Measurements from ENCODE around the gene SNX2. TPM values are rescaled to one million over a fixed set of nuclear protein-coding genes. Genes with fewer than 3 reads are reported as not detected.

Gene SNX2
- total RNA-seq, 4 donors from 2014 or later = 82.3 to 102 (median 93.1) TPM

DNA sequence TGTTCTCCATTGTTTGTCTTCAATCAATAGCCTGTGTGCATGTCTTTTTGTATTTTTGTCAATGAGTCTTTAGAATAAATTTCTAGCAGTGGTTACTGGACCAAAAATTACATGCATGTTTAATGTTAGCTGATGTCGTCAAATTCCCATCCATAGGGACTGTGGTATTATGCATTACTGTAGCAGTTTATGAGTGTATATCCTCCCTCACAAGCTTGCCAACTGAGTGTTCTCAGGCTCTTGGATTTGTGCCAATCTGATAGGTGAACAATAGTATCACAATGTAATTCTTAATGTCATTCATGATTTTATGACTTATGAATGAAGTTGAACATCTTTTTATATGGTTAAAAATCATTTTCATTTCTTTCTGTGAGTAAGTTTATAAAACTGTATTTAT is 83.6 kb downstream of the SNX2 start:
- Histone ChIP-seq H3K27ac (no peak overlapping the region), H3K4me3 (no peak overlapping the region), H3K36me3 (peaks cover 0 to 9% of the 10 kb centered on the region in 2 donors), H3K27me3 (no peaks in the 10 kb centered on the region), H3K4me1 (no peaks in the 10 kb centered on the region), H3K9me3 (no peaks in the 10 kb centered on the region)
- 70 to 73% methylated on average over 1 of the region's 1 CpG for WGBS, 2 donors (ENCODE audit: low coverage in 1 of 2)
- TF ChIP-seq, protein P1, sequence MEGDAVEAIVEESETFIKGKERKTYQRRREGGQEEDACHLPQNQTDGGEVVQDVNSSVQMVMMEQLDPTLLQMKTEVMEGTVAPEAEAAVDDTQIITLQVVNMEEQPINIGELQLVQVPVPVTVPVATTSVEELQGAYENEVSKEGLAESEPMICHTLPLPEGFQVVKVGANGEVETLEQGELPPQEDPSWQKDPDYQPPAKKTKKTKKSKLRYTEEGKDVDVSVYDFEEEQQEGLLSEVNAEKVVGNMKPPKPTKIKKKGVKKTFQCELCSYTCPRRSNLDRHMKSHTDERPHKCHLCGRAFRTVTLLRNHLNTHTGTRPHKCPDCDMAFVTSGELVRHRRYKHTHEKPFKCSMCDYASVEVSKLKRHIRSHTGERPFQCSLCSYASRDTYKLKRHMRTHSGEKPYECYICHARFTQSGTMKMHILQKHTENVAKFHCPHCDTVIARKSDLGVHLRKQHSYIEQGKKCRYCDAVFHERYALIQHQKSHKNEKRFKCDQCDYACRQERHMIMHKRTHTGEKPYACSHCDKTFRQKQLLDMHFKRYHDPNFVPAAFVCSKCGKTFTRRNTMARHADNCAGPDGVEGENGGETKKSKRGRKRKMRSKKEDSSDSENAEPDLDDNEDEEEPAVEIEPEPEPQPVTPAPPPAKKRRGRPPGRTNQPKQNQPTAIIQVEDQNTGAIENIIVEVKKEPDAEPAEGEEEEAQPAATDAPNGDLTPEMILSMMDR (IDR thresholded peaks at IDR 0.05) = no peak
- TF ChIP-seq POLR2A (IDR thresholded peaks at IDR 0.05) (no peak), EP300 (IDR thresholded peaks at IDR 0.05) (no peak), POLR2AphosphoS5 (IDR thresholded peaks at IDR 0.05) (no peak)
- no peak for ATAC-seq

DNA sequence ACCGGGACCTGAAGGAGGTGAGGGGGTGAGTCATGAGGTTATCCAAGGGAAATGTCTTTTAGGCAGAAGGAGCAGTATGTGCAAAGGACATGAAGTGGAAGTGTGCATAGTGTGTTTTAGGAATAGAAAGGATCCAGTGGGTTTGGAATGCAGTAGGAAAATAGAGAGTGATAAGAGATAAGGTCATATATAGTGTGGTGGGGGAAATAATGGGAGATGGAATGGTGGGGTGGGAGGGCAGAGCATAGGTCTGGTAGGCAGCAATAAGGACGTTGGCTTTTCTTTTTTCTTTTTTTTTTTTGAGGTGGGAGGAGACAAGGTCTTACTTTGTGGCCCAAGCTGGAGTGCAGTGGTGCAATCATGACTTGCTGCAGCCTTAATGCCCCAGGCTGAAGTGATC is 88.4 kb downstream of the SNX2 start:
- H3K9me3 ChIP-seq = no peaks in the 10 kb centered on the region
- no peak for ATAC-seq
- H3K27ac ChIP-seq = no peak overlapping the region
- H3K4me1 ChIP-seq = no peaks in the 10 kb centered on the region
- WGBS, 2 donors (ENCODE audit: low coverage in 1 of 2) = 67 to 83% methylated on average over 1 to 2 of the region's 2 CpGs
- TF ChIP-seq, protein P1 (IDR thresholded peaks at IDR 0.05) = no peak
- TF ChIP-seq POLR2AphosphoS5 (IDR thresholded peaks at IDR 0.05) (no peak), POLR2A (IDR thresholded peaks at IDR 0.05) (no peak), EP300 (IDR thresholded peaks at IDR 0.05) (no peak)
- H3K27me3 ChIP-seq = no peaks in the 10 kb centered on the region
- H3K36me3 ChIP-seq = peaks cover 0 to 22% of the 10 kb centered on the region in 2 donors
- no peak overlapping the region for H3K4me3 ChIP-seq

DNA sequence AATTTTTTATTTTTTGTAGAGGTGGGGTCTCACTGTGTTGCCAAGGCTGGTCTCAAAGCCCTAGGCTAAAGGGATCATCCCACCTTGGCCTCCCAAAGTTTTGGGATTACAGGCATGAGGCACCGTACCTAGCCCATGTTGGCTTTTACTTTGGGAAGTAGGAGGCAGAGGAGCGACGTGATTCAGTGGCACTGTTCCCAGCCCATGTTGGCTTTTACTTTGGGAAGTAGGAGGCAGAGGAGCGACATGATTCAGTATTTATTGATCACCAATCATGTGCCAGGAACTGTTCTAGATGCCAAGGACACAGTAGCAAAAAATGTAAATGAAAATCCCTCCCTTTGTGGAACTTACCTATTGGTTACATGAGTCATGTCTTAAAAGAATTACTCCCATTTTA is 88.8 kb downstream of the SNX2 start:
- Histone ChIP-seq H3K4me3 (no peak overlapping the region), H3K9me3 (no peaks in the 10 kb centered on the region), H3K27me3 (no peaks in the 10 kb centered on the region), H3K27ac (no peak overlapping the region), H3K4me1 (no peaks in the 10 kb centered on the region), H3K36me3 (peaks cover 0 to 26% of the 10 kb centered on the region in 2 donors)
- 82 to 92% methylated on average over 3 to 4 of the region's 4 CpGs for WGBS, 2 donors (ENCODE audit: low coverage in 1 of 2)
- ATAC-seq = no peak
- no peak for TF ChIP-seq EP300 (IDR thresholded peaks at IDR 0.05)
- TF ChIP-seq POLR2AphosphoS5 (IDR thresholded peaks at IDR 0.05) = no peak
- TF ChIP-seq POLR2A (IDR thresholded peaks at IDR 0.05) = no peak
- TF ChIP-seq, protein P1 (IDR thresholded peaks at IDR 0.05) = no peak

DNA sequence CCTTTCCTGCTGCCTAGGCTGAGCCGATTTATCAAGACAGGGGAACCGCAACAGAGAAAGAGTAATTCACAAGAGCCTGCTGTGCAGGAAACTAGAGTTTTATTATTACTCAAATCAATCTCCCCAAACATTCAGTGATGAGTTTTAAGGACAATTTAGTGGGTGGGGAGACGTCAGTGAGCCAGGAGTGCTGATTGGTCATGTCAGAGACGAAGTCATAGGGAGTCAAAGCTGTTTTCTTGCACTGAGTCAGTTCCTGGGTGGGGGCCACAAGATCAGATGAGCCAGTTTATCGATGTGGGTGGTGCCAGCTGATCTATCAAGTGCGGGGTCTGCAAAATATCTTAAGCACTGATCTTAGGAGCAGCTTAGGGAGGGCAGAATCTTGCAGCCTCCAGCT is 89.5 kb downstream of the SNX2 start:
- ATAC-seq = no peak
- no peak overlapping the region for H3K4me3 ChIP-seq
- H3K27me3 ChIP-seq = no peaks in the 10 kb centered on the region
- H3K4me1 ChIP-seq = no peaks in the 10 kb centered on the region
- WGBS, 2 donors (ENCODE audit: low coverage in 1 of 2) = 88 to 90% methylated on average over 2 to 6 of the region's 6 CpGs
- TF ChIP-seq POLR2AphosphoS5 (IDR thresholded peaks at IDR 0.05) (no peak), POLR2A (IDR thresholded peaks at IDR 0.05) (no peak), EP300 (IDR thresholded peaks at IDR 0.05) (no peak)
- TF ChIP-seq, protein P1 (IDR thresholded peaks at IDR 0.05) = no peak
- H3K36me3 ChIP-seq = peaks cover 0 to 27% of the 10 kb centered on the region in 2 donors
- no peaks in the 10 kb centered on the region for H3K9me3 ChIP-seq
- H3K27ac ChIP-seq = no peak overlapping the region

DNA sequence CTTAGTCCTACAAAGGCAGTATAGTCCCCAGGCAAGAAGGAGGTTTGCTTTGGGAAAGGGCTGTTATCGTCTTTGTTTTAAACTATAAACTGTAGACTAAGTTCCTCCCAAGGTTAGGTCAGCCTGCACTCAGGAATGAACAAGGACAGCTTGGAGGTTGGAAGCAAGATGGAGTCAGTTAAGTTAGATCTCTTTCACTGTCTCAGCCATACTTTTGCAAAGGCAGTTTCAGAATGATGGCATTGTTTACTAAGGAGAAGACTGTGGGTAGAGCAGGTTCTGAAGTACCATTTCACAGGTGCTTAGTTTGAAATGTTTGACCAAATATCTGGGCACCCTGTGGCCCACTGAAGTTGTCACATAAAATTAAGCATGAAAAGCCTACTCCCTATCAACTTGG is 90.0 kb downstream of the SNX2 start:
- ATAC-seq = no peak
- H3K4me1 ChIP-seq = no peaks in the 10 kb centered on the region
- no peak overlapping the region for H3K27ac ChIP-seq
- WGBS, 2 donors (ENCODE audit: low coverage in 1 of 2) = 67 to 83% methylated on average over 1 of the region's 1 CpG
- no peak overlapping the region for H3K4me3 ChIP-seq
- peaks cover 0 to 27% of the 10 kb centered on the region in 2 donors for H3K36me3 ChIP-seq
- no peaks in the 10 kb centered on the region for H3K27me3 ChIP-seq
- TF ChIP-seq, protein P1 (IDR thresholded peaks at IDR 0.05) = no peak
- TF ChIP-seq EP300 (IDR thresholded peaks at IDR 0.05) (no peak), POLR2AphosphoS5 (IDR thresholded peaks at IDR 0.05) (no peak), POLR2A (IDR thresholded peaks at IDR 0.05) (no peak)
- no peaks in the 10 kb centered on the region for H3K9me3 ChIP-seq
